Fibroblast of gingiva (primary cell): Measurements from ENCODE around the gene ACMSD.

Source experiments
- DNase-seq: peaks from one replicate; pipeline ENCODE4 v3.0.0-alpha.2; 2011; ENCODE audit warnings: low read depth

ACMSD gene

GRCh38 chr2:134949981-134950708, 111.7 kb downstream of the ACMSD start:
- no peak for DNase-seq

GRCh38 chr2:134950886-134951285, 112.5 kb downstream of the ACMSD start:
- DNase-seq, result no peak
